Retina (tissue), 1 donor: ENCODE data around the gene CPN2.

ENCODE experiments used
- DNase-seq: peaks from one replicate; pipeline ENCODE4 v3.0.0-alpha.2; 2016

The CPN2 gene

DNA sequence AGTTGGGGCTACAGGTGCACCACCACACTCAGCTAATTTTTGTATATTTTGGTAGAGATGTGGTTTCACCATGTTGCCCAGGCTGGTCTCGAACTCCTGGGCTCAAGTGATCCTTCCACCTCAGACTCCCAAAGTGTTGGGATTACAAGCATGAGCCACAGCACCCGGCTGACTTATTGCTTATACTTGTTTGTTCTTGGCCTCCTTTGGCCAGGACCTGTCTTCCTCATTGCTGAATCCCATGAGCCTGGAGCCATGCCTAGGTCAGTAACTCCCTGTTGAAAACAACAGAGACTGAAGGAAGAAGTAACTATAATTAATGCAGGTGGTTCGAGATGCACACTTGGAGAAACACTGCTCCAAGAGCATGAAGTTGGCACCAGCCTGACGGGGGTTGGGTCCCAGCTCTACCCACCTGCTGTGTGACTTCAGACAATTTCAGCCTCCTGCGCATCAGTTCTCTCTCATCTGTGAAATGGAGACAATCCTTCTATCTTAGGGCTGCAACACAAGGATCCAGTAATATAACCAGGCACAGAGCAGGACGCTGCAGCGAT, 38.9 kb downstream of the CPN2 start:
- DNase-seq = no peak

- DNase-seq = no peak
Measured at GRCh38 chr3:194311000-194311399, 40.1 kb downstream of the CPN2 start.

- DNase-seq = no peak
Measured at GRCh38 chr3:194310060-194310835, 40.9 kb downstream of the CPN2 start.

- peak; percentile 49 for DNase-seq
Measured at GRCh38 chr3:194308601-194309449, 42.3 kb downstream of the CPN2 start.

GRCh38 chr3:194307849-194308248, 43.3 kb downstream of the CPN2 start:
- no peak for DNase-seq

GRCh38 chr3:194306771-194307640, 44.1 kb downstream of the CPN2 start:
- no peak for DNase-seq

GRCh38 chr3:194306109-194306686, 44.9 kb downstream of the CPN2 start:
- DNase-seq = no peak

- DNase-seq = no peak
Measured at GRCh38 chr3:194305356-194306108, 45.6 kb downstream of the CPN2 start.

DNA sequence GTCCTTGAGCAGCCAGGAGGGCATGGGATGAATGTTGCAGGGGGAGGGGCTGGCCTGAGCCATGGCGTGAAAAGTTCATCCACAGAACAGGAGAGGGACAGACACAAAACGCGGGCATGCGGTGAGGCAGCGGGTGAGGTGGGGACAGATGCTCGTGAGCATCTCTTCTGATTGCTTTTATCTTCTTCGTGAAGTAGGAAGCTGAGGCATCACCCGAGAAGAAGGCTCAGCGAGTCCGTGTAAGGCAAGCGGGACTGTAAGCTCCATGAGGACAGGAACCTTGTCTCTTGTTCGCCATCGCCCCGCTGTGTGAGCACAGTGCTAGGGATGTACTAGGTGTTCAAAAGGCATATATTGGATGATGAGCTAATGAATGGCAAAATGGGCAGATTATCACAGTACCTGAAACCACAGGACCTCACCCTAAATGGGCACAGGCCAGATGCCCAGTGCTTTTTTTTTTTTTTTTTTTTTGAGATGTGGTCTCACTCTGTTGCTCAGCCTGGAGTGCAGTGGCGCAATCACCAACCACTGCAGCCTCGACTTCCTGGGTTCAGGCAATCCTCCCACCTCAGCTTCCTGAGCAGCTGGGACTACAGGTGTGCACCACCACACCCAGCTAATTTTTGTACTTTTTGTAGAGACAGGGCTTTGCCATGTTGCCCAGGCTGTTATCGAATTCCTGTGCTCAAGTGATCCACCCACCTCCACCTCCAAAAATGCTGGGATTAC, 46.8 kb downstream of the CPN2 start:
- DNase-seq = no peak

- DNase-seq = no peak
Measured at GRCh38 chr3:194303749-194304148, 47.4 kb downstream of the CPN2 start.

GRCh38 chr3:194301730-194302129, 49.4 kb downstream of the CPN2 start:
- DNase-seq = no peak

GRCh38 chr3:194300936-194301335, 50.2 kb downstream of the CPN2 start:
- no peak for DNase-seq

DNA sequence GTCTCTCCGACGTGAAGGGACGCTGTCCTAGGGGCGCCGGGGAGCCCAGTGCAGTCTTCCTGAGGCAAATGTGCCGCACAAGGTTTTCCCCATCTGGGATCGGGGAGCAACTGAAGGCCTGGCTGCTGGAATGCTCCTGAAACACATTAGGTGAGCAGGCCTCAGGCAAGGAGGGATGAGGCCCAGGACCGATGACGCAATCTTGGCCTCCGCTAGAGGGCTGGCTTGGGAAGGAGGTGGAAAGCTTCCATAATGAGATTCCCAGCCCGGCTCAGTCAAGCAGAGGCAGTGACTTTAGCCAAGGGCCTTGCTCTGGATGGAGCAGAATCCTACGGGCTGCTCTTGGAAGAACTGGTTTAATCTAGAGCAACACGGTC, 50.8 kb downstream of the CPN2 start:
- no peak for DNase-seq

- DNase-seq = peak; percentile 23
Measured at GRCh38 chr3:194298331-194299227, 52.5 kb downstream of the CPN2 start.

DNA sequence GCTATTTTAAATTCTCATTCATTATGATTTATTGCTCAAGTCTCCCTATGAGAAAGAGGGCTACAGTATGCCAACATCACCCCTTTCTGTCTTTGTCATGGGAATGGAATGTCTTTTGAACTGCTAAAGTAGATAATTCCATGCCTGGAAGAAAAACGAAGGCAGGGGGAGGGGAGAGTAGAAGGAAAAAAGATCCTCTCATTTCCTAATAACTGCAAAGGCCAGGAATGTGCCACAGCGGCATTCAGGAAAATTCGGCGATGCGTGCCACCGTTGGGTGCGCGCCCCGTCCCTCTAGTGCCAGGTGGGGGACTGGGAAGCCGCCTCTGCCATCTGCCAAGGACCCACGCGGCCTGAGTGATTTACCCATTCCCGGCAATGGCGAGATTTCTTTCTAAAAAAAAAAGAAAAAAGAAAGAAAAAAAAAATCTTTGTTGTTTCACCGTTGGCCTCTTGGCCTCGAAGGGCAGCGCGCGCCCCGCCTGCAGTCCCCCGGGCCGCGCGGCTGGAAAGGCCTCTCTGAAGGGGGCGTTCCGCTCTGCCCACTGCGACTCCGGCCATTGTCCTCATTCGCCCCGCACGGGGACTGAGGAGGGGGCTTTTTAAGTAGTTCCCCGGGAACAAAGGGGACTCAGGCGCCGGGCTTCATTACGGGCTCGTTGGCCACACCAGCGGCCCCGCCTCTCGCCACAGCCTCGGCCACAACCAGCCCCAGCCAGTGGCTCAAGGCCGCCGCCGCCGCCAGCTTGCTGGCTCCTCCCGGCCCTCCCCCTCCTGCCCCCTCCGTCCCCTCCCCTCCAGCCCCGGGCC, 54.5 kb downstream of the CPN2 start:
- DNase-seq = peak; percentile 89

DNA sequence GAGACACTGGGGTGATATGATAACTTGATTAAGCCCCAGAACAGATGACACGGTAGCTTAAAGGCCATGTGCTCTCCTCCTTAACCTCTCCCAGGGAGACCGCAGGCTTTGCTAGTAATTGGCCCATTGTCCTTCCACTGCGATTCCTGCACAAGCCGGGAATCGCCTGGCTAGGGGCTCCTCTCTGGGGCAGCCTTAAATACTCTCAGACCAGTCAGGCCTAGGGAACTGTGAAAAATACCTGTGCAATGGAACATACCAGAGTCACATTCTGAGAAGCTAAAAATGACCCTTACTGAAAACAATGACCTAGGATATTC, 56.3 kb downstream of the CPN2 start:
- DNase-seq = peak; percentile 68

DNA sequence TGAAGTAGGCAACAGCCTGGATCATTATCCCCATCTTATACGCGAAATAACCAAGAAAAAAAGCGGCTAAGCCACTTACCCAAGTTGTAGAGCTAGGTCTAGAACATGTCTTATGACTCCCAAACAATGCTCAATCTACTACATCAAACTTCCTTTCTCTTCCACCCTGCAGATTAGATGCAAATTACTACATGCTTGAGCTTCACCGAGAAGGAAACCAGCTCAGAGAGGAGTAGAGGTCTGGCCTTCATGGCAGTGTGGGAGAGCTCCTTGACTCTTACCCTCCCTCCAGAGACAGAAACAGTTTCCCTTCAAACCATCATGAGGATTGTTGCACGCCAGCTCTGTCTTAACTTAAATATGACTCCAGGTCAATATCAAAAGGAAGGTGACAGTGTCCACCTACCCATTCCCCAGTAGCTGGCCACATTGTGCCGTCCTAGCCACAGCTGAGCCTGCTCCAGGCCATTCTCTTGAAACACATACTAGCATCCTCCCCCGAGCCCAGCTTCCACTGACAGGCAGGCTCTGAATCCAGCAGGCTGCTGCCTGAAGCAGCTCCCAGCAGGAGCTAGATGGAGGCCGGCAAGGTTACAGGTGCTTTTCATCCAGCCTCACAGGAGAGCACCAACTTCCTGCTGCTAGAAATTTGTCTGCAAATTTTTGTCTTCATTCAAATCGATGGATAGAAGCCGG, 56.8 kb downstream of the CPN2 start:
- peak; percentile 70 for DNase-seq

GRCh38 chr3:194293546-194294198, 57.5 kb downstream of the CPN2 start:
- no peak for DNase-seq
